Neural cell (in vitro differentiated cells): ENCODE measurements around the gene HSF4.

Source experiments
- CTCF ChIP-seq: fragments of 450-650 bp; IDR thresholded peaks from 2 replicates; pipeline ENCODE4 v1.5.1; 2014; ENCODE audit warnings: antibody characterized with exemption, mild to moderate bottlenecking, moderate library complexity; ENCODE audit not compliant: poor library complexity, severe bottlenecking
- EZH2 ChIP-seq: fragments of 200-600, 300-800 bp; shearing (Covaris generic), sonication (generic); IDR thresholded peaks from 2 replicates; pipeline ENCODE4 v1.6.1; 2014; ENCODE audit warnings: antibody characterized with exemption, low read length, borderline replicate concordance, mild to moderate bottlenecking; ENCODE audit not compliant: insufficient read depth, poor library complexity, severe bottlenecking
- RAD21 ChIP-seq: fragments of 450-650 bp; conservative IDR thresholded peaks from 2 replicates; pipeline ENCODE4 v1.6.1; 2014; ENCODE audit warnings: antibody characterized with exemption, mild to moderate bottlenecking, moderate library complexity

- no peak for TF ChIP-seq EZH2
- TF ChIP-seq CTCF = no peak
- TF ChIP-seq RAD21 = no peak
Measured at GRCh38 chr16:67183284-67183626, 18.7 kb downstream of the HSF4 start.
